Uterus (tissue), 4 donors: ENCODE results near the gene CEBPZOS. TPM values are rescaled to one million over a fixed set of nuclear protein-coding genes. Genes with fewer than 3 reads are reported as not detected.
A peak's percentile ranks its signal among the peaks of the same experiment; 100 is the strongest.

Experiments
- DNase-seq, 2 donors: peaks; one replicate each; pipeline ENCODE4 v3.0.0-alpha.2; 2019 to 2020
- H3K27ac ChIP-seq, 2 donors: fragments of 200-600 bp; sonication (generic); 1 replicate in 1 of 2; 2 replicates in 1 of 2; pipeline ENCODE4 v1.5.1; 2016 to 2018
- H3K27me3 ChIP-seq, 2 donors: fragments of 200-600 bp; sonication (generic); one replicate each; pipeline ENCODE4 v1.5.1; 2018 to 2019; ENCODE audit warnings: control low read depth in 1 of 2
- H3K36me3 ChIP-seq, 2 donors: fragments of 200-600 bp; sonication (generic); one replicate each; pipeline ENCODE4 v1.5.1; 2019; ENCODE audit warnings: control low read depth in 1 of 2
- H3K4me1 ChIP-seq, 2 donors: fragments of 200-600 bp; sonication (generic); one replicate each; pipeline ENCODE4 v1.5.1; 2018 to 2019; ENCODE audit warnings: control low read depth in 1 of 2
- H3K4me3 ChIP-seq, 2 donors: fragments of 200-600 bp; sonication (generic); 1 replicate in 1 of 2; 2 replicates in 1 of 2; pipeline ENCODE4 v1.5.1; 2018 to 2019; ENCODE audit warnings: mild to moderate bottlenecking in 1 of 2
- H3K9me3 ChIP-seq, 2 donors: fragments of 200-600 bp; sonication (generic); one replicate each; pipeline ENCODE4 v1.5.1; 2019; ENCODE audit warnings: control low read depth in 1 of 2
- CTCF ChIP-seq, 4 experiments: fragments of 200-600 bp in 2 of 4; fragments of 450-650 bp in 2 of 4; sonication (generic) in 2 of 4; IDR thresholded peaks; one replicate each; pipeline ENCODE4 v1.5.1; 2016 to 2019; ENCODE audit warnings: antibody characterized with exemption in 4 of 4, mild to moderate bottlenecking in 2 of 4, moderate library complexity in 1 of 4
- POLR2A ChIP-seq, 2 donors: fragments of 450-650 bp; IDR thresholded peaks; one replicate each; pipeline ENCODE4 v1.6.1; 2016; ENCODE audit warnings: antibody characterized with exemption in 2 of 2, mild to moderate bottlenecking in 1 of 2, moderate library complexity in 1 of 2
- intact Hi-C: fragments of 100-400 bp; cut with DNase I; formaldehyde crosslinking; loops from one replicate; pipeline ENCODE4 v1.15.1; 2023; ENCODE audit warnings: low total_unique reads
- total RNA-seq, 4 donors: library from RNA; depleted of rRNA in 3 of 4; stranded (reverse); fragments of >200 nt in 3 of 4; gene quantifications; one replicate each; pipeline versions ENCODE4 v1.1.0 to v1.2.4, GENCODE V29; 2014 to 2023
- donor health status: DM: yes; HTN: yes; CAD: no.

CEBPZOS gene
- total RNA-seq, 4 donors from 2014 or later, result 6.2 to 49.4 (median 16.3) TPM

- Histone ChIP-seq H3K36me3 (no peaks in the 10 kb centered on the region), H3K9me3 (no peaks in the 10 kb centered on the region), H3K27me3 (no peaks in the 10 kb centered on the region), H3K4me3 (peak overlapping the region; percentile 62 to 93), H3K27ac (peak overlapping the region; percentile 94 to 95), H3K4me1 (no peaks in the 10 kb centered on the region)
- intact Hi-C loops, result no loop called here
- TF ChIP-seq POLR2A (IDR thresholded peaks at IDR 0.05), result no peak
- no peak for TF ChIP-seq CTCF (IDR thresholded peaks at IDR 0.05)
- DNase-seq, result peak; percentile 59 to 65
Observed at GRCh38 chr2:37156071-37156856, 40.0 kb upstream of the CEBPZOS start.

- TF ChIP-seq POLR2A (IDR thresholded peaks at IDR 0.05) (peak; percentile 32 to 33), CTCF (IDR thresholded peaks at IDR 0.05) (no peak)
- no peaks in the 10 kb centered on the region for H3K4me1 ChIP-seq
- intact Hi-C loops, result no loop called here
- no peaks in the 10 kb centered on the region for H3K36me3 ChIP-seq
- peak within 1 kb of the TSS; percentile 62 to 93 for H3K4me3 ChIP-seq
- DNase-seq, result peak; percentile 84 to 85
- H3K27ac ChIP-seq, result peak within 1 kb of the TSS; percentile 94 to 95
- no peaks in the 10 kb centered on the region for H3K9me3 ChIP-seq
- no peaks in the 10 kb centered on the region for H3K27me3 ChIP-seq
Observed at GRCh38 chr2:37156857-37157714, 39.2 kb upstream of the CEBPZOS start, which contains the start of gene EIF2AK2. EIF2AK2 (minus strand) TSS chr2:37156980; CDS start chr2:37147806, 9,174 bp downstream.

- no peak for TF ChIP-seq POLR2A (IDR thresholded peaks at IDR 0.05)
- no peak for TF ChIP-seq CTCF (IDR thresholded peaks at IDR 0.05)
- no peak overlapping the region for H3K4me3 ChIP-seq
- intact Hi-C loops, result no loop called here
- H3K9me3 ChIP-seq, result peaks cover 0 to 8% of the 10 kb centered on the region in 2 donors
- no peaks in the 10 kb centered on the region for H3K36me3 ChIP-seq
- H3K27me3 ChIP-seq, result peaks cover 0 to 4% of the 10 kb centered on the region in 2 donors
- H3K4me1 ChIP-seq, result no peaks in the 10 kb centered on the region
- H3K27ac ChIP-seq, result no peak overlapping the region
- DNase-seq, result no peak
Observed at GRCh38 chr2:37164757-37165156, 31.5 kb upstream of the CEBPZOS start.

- peaks cover 0 to 8% of the 10 kb centered on the region in 2 donors for H3K9me3 ChIP-seq
- no peak overlapping the region for H3K27ac ChIP-seq
- no peak for DNase-seq
- H3K27me3 ChIP-seq, result peaks cover 0 to 4% of the 10 kb centered on the region in 2 donors
- no peaks in the 10 kb centered on the region for H3K4me1 ChIP-seq
- TF ChIP-seq POLR2A (IDR thresholded peaks at IDR 0.05) (no peak), CTCF (IDR thresholded peaks at IDR 0.05) (no peak)
- intact Hi-C loops, result no loop called here
- H3K36me3 ChIP-seq, result no peaks in the 10 kb centered on the region
- no peak overlapping the region for H3K4me3 ChIP-seq
Observed at GRCh38 chr2:37167636-37168180, 28.6 kb upstream of the CEBPZOS start.
